ENCODE measurements around the gene TCHHL1. TPM values are rescaled to one million over a fixed set of nuclear protein-coding genes. Genes with fewer than 3 reads are reported as not detected.

Gene TCHHL1
- total RNA-seq (2022) (not detected in 2 replicates), Bru-seq, nascent RNA (not detected), BruChase-seq, experiment 1, labeled RNA remaining after a 6-hour chase (not detected), BruChase-seq, experiment 2, labeled RNA remaining after a 2-hour chase (not detected)
- long read RNA-seq = 0 reads

GRCh38 chr1:152089014-152089674 lies at the start of gene TCHHL1:
TSS of gene TCHHL1 (minus strand) at chr1:152089064. CDS start at chr1:152088143, 921 bp downstream.
- intact Hi-C loops (cut with micrococcal nuclease; ENCODE audit: unreplicated experiment) = no loop called here
- DNase-seq = no peak
- peaks cover 1% of the 10 kb centered on the region for H3K27me3 Mint-ChIP-seq (ENCODE audit: unreplicated experiment)
- TF ChIP-seq CTCF (IDR thresholded peaks at IDR 0.05; ENCODE audit: unreplicated experiment) = no peak
- no peaks in the 10 kb centered on the region for H3K9me3 Mint-ChIP-seq (ENCODE audit: low read depth, unreplicated experiment)
- H3K27ac Mint-ChIP-seq (ENCODE audit: unreplicated experiment) = no peak within 1 kb of the TSS
- BruUV-seq (replicated peaks) = no TSS peak
- H3K36me3 Mint-ChIP-seq (ENCODE audit: insufficient read depth, unreplicated experiment) = no peaks in the 10 kb centered on the region
- H3K4me1 Mint-ChIP-seq (ENCODE audit: low read depth, unreplicated experiment) = no peaks in the 10 kb centered on the region
- CTCF ChIA-PET = interaction anchor here (0.7 to 0.8 kb wide), 2 partner anchors 35 to 53 kb away, joined by 3 read pairs; partner anchors contain the start of gene S100A11
- no peak within 1 kb of the TSS for H3K4me3 Mint-ChIP-seq (ENCODE audit: low read depth, unreplicated experiment)

- BruUV-seq (replicated peaks) = no TSS peak
- Mint-ChIP-seq H3K27me3 (ENCODE audit: unreplicated experiment) (peaks cover 93% of the 10 kb centered on the region), H3K9me3 (ENCODE audit: low read depth, unreplicated experiment) (no peaks in the 10 kb centered on the region), H3K27ac (ENCODE audit: unreplicated experiment) (no peak overlapping the region), H3K4me3 (ENCODE audit: low read depth, unreplicated experiment) (no peak overlapping the region), H3K4me1 (ENCODE audit: low read depth, unreplicated experiment) (no peaks in the 10 kb centered on the region), H3K36me3 (ENCODE audit: insufficient read depth, unreplicated experiment) (no peaks in the 10 kb centered on the region)
- TF ChIP-seq CTCF (IDR thresholded peaks at IDR 0.05; ENCODE audit: unreplicated experiment) = no peak
- DNase-seq = no peak
- intact Hi-C loops (cut with micrococcal nuclease; ENCODE audit: unreplicated experiment) = loop anchor here (5.0 kb wide), 1 partner anchor 305 kb away; no protein-coding TSS in a partner anchor
- CTCF ChIA-PET = interaction anchor here (1.1 kb wide), 1 partner anchor 321 kb away, joined by 3 read pairs; no protein-coding TSS in a partner anchor
These were observed 48.4 kb upstream of the TCHHL1 start for GRCh38 chr1:152137215-152137614.

- no TSS peak for BruUV-seq (replicated peaks)
- Mint-ChIP-seq H3K9me3 (ENCODE audit: low read depth, unreplicated experiment) (no peaks in the 10 kb centered on the region), H3K4me1 (ENCODE audit: low read depth, unreplicated experiment) (no peaks in the 10 kb centered on the region), H3K4me3 (ENCODE audit: low read depth, unreplicated experiment) (no peak overlapping the region), H3K27me3 (ENCODE audit: unreplicated experiment) (peaks cover 100% of the 10 kb centered on the region), H3K27ac (ENCODE audit: unreplicated experiment) (no peak overlapping the region), H3K36me3 (ENCODE audit: insufficient read depth, unreplicated experiment) (no peaks in the 10 kb centered on the region)
- no peak for TF ChIP-seq CTCF (IDR thresholded peaks at IDR 0.05; ENCODE audit: unreplicated experiment)
- DNase-seq = no peak
- intact Hi-C loops (cut with micrococcal nuclease; ENCODE audit: unreplicated experiment) = no loop called here
- CTCF ChIA-PET = no interaction called here
These were observed 41.3 kb upstream of the TCHHL1 start for GRCh38 chr1:152130186-152130585.

- CTCF ChIA-PET = no interaction called here
- no peaks in the 10 kb centered on the region for H3K9me3 Mint-ChIP-seq (ENCODE audit: low read depth, unreplicated experiment)
- no peak for DNase-seq
- intact Hi-C loops (cut with micrococcal nuclease; ENCODE audit: unreplicated experiment) = no loop called here
- H3K4me3 Mint-ChIP-seq (ENCODE audit: low read depth, unreplicated experiment) = no peak overlapping the region
- peaks cover 93% of the 10 kb centered on the region for H3K27me3 Mint-ChIP-seq (ENCODE audit: unreplicated experiment)
- BruUV-seq (replicated peaks) = no TSS peak
- no peak overlapping the region for H3K27ac Mint-ChIP-seq (ENCODE audit: unreplicated experiment)
- no peaks in the 10 kb centered on the region for H3K36me3 Mint-ChIP-seq (ENCODE audit: insufficient read depth, unreplicated experiment)
- no peak for TF ChIP-seq CTCF (IDR thresholded peaks at IDR 0.05; ENCODE audit: unreplicated experiment)
- H3K4me1 Mint-ChIP-seq (ENCODE audit: low read depth, unreplicated experiment) = no peaks in the 10 kb centered on the region
These were observed 38.8 kb upstream of the TCHHL1 start for GRCh38 chr1:152127673-152128072.
